Peyer's patch (tissue), 4 donors: ENCODE results near the gene SCNN1A. TPM values are rescaled to one million over a fixed set of nuclear protein-coding genes. Genes with fewer than 3 reads are reported as not detected.
"Not testable (repeated sequence)": the region's sequence is repeated elsewhere in the genome, so short reads cannot be mapped to it uniquely, and the experiment has no call there.

Experiments
- DNase-seq, 3 donors: peaks; one replicate each; pipeline ENCODE4 v3.0.0-alpha.2; 2017 to 2019
- H3K27ac ChIP-seq, 4 donors: fragments of 200-600 bp; sonication (generic); one replicate each; pipeline ENCODE4 v1.5.1; 2016 to 2019
- H3K27me3 ChIP-seq, 2 donors: fragments of 200-600 bp; sonication (generic); one replicate each; pipeline ENCODE4 v1.5.1; 2019
- H3K36me3 ChIP-seq, 3 donors: fragments of 200-600 bp; sonication (generic); one replicate each; pipeline ENCODE4 v1.5.1; 2016 to 2019
- H3K4me1 ChIP-seq, 4 donors: fragments of 200-600 bp; sonication (generic); one replicate each; pipeline ENCODE4 v1.5.1; 2016 to 2019
- H3K4me3 ChIP-seq, 4 donors: fragments of 200-600 bp; sonication (generic); 1 replicate in 3 of 4; 2 replicates in 1 of 4; pipeline ENCODE4 v1.5.1; 2016 to 2019; ENCODE audit warnings: mild to moderate bottlenecking in 1 of 4
- H3K9me3 ChIP-seq, 4 donors: fragments of 200-600 bp; sonication (generic); one replicate each; pipeline ENCODE4 v1.5.1; 2016 to 2019; ENCODE audit warnings: mild to moderate bottlenecking in 1 of 4
- CTCF ChIP-seq, 6 experiments: fragments of 450-650 bp in 4 of 6; fragments of 200-600 bp in 2 of 6; sonication (generic) in 1 of 6; IDR thresholded peaks; one replicate each; pipeline ENCODE4 v1.5.1; 2017 to 2019; ENCODE audit warnings: antibody characterized with exemption in 6 of 6, mild to moderate bottlenecking in 3 of 6, moderate library complexity in 1 of 6
- POLR2A ChIP-seq, 2 donors: fragments of 450-650 bp; IDR thresholded peaks; one replicate each; pipeline ENCODE4 v1.5.1; 2017; ENCODE audit warnings: antibody characterized with exemption in 2 of 2, mild to moderate bottlenecking in 2 of 2, moderate library complexity in 2 of 2
- total RNA-seq, 4 donors: library from RNA; depleted of rRNA; stranded (reverse); fragments of >200 nt; gene quantifications; one replicate each; pipeline ENCODE4 v1.1.0, GENCODE V29; 2016

The SCNN1A gene
- total RNA-seq, 4 donors from 2014 or later: 93.3 to 275 (median 143) TPM

- peaks cover 8 to 41% (median 9%) of the 10 kb centered on the region in 4 donors for H3K4me1 ChIP-seq
- H3K27ac ChIP-seq: peak overlapping the region; percentile 42 to 99 (median 64)
- H3K27me3 ChIP-seq: no peaks in the 10 kb centered on the region
- H3K36me3 ChIP-seq: no peaks in the 10 kb centered on the region
- DNase-seq: no peak
- TF ChIP-seq POLR2A (IDR thresholded peaks at IDR 0.05) (no peak), CTCF (IDR thresholded peaks at IDR 0.05) (no peak)
- no peaks in the 10 kb centered on the region for H3K9me3 ChIP-seq
- no peak overlapping the region for H3K4me3 ChIP-seq
These were observed 28.4 kb downstream of the SCNN1A start for GRCh38 chr12:6346942-6347341.

GRCh38 chr12:6346235-6346832 is 29.0 kb downstream of the SCNN1A start:
- Histone ChIP-seq H3K27ac (peak overlapping the region; percentile 10 to 99 (median 70)), H3K4me1 (peaks cover 8 to 42% (median 9%) of the 10 kb centered on the region in 4 donors), H3K27me3 (no peaks in the 10 kb centered on the region), H3K4me3 (no peak overlapping the region), H3K36me3 (no peaks in the 10 kb centered on the region), H3K9me3 (no peaks in the 10 kb centered on the region)
- no peak for TF ChIP-seq CTCF (IDR thresholded peaks at IDR 0.05)
- no peak for TF ChIP-seq POLR2A (IDR thresholded peaks at IDR 0.05)
- DNase-seq: no peak

- TF ChIP-seq POLR2A (IDR thresholded peaks at IDR 0.05) (peak in 1 of 2 donors; percentile 46), CTCF (IDR thresholded peaks at IDR 0.05) (no peak)
- Histone ChIP-seq H3K4me1 (peaks cover 8 to 42% (median 9%) of the 10 kb centered on the region in 4 donors), H3K27me3 (no peaks in the 10 kb centered on the region), H3K27ac (peak overlapping the region in 3 of 4 donors; percentile 56 to 99 (median 85)), H3K9me3 (no peaks in the 10 kb centered on the region), H3K4me3 (no peak overlapping the region), H3K36me3 (no peaks in the 10 kb centered on the region)
- DNase-seq: peak in 2 of 3 donors; percentile 73 to 88
These were observed 29.9 kb downstream of the SCNN1A start for GRCh38 chr12:6345319-6346091.

GRCh38 chr12:6344101-6344660 is 31.2 kb downstream of the SCNN1A start:
- Histone ChIP-seq H3K27ac (peak overlapping the region in 3 of 4 donors; percentile 58 to 100 (median 99)), H3K4me1 (peaks cover 8 to 45% (median 9%) of the 10 kb centered on the region in 4 donors)
- not testable (repeated sequence) for H3K36me3 ChIP-seq

GRCh38 chr12:6343518-6343917 is 31.8 kb downstream of the SCNN1A start:
- Histone ChIP-seq H3K27ac (peak overlapping the region; percentile 84 to 100 (median 97)), H3K9me3 (no peaks in the 10 kb centered on the region), H3K4me1 (peaks cover 8 to 52% (median 9%) of the 10 kb centered on the region in 4 donors), H3K4me3 (no peak overlapping the region), H3K27me3 (no peaks in the 10 kb centered on the region), H3K36me3 (no peaks in the 10 kb centered on the region)
- DNase-seq: no peak
- TF ChIP-seq CTCF (IDR thresholded peaks at IDR 0.05) (no peak), POLR2A (IDR thresholded peaks at IDR 0.05) (no peak)

More at GRCh38 chr12:6344101-6344660, 31.2 kb downstream of the SCNN1A start:
- DNase-seq, H3K4me3 ChIP-seq, H3K9me3 ChIP-seq, H3K27me3 ChIP-seq: not testable (repeated sequence)
